ENCODE results near the gene NME7. TPM values are rescaled to one million over a fixed set of nuclear protein-coding genes. Genes with fewer than 3 reads are reported as not detected.
"Not testable (repeated sequence)": the region's sequence is repeated elsewhere in the genome, so short reads cannot be mapped to it uniquely, and the experiment has no call there.

NME7 gene
- total RNA-seq, 1 donor from 2014 or later, result 23.4 TPM

GRCh38 chr1:169364948-169365347 is 2.6 kb downstream of the NME7 start:
- DNase-seq (ENCODE audit: low spot score), result no peak
- intact Hi-C loops (cut with micrococcal nuclease), result loop anchor here (2.0 to 5.0 kb wide), 10 partner anchors 222 to 1023 kb away; partner anchors contain the start of genes F5, KIFAP3 and SCYL3
- H3K27me3 Mint-ChIP-seq (ENCODE audit: low read depth), result no peaks in the 10 kb centered on the region
- no peaks in the 10 kb centered on the region for H3K9me3 Mint-ChIP-seq
- H3K36me3 Mint-ChIP-seq (ENCODE audit: low read depth), result peaks cover 21% of the 10 kb centered on the region
- H3K4me1 Mint-ChIP-seq (ENCODE audit: low read depth), result peaks cover 33% of the 10 kb centered on the region
- H3K27ac Mint-ChIP-seq, result no peak overlapping the region
- peak overlapping the region; percentile 22 for H3K4me3 Mint-ChIP-seq (ENCODE audit: low read depth)

- Mint-ChIP-seq H3K27ac (peak overlapping the region; percentile 61), H3K27me3 (ENCODE audit: low read depth) (no peaks in the 10 kb centered on the region)
- intact Hi-C loops (cut with micrococcal nuclease), result loop anchor here (1.0 kb wide), 2 partner anchors 51 to 224 kb away; no protein-coding TSS in a partner anchor
Measured at GRCh38 chr1:169363046-169363730, 4.4 kb downstream of the NME7 start.

GRCh38 chr1:169361281-169361680 is 6.3 kb downstream of the NME7 start:
- H3K4me3 Mint-ChIP-seq (ENCODE audit: low read depth), result no peak overlapping the region
- H3K27me3 Mint-ChIP-seq (ENCODE audit: low read depth), result no peaks in the 10 kb centered on the region
- intact Hi-C loops (cut with micrococcal nuclease), result no loop called here
- DNase-seq (ENCODE audit: low spot score), result no peak
- H3K4me1 Mint-ChIP-seq (ENCODE audit: low read depth), result peaks cover 28% of the 10 kb centered on the region
- H3K27ac Mint-ChIP-seq, result no peak overlapping the region
- H3K36me3 Mint-ChIP-seq (ENCODE audit: low read depth), result peaks cover 16% of the 10 kb centered on the region
- H3K9me3 Mint-ChIP-seq, result no peaks in the 10 kb centered on the region

More at GRCh38 chr1:169363046-169363730, 4.4 kb downstream of the NME7 start:
- Mint-ChIP-seq H3K9me3 (no peaks in the 10 kb centered on the region), H3K4me3 (ENCODE audit: low read depth) (peak overlapping the region; percentile 32), H3K4me1 (ENCODE audit: low read depth) (peaks cover 28% of the 10 kb centered on the region), H3K36me3 (ENCODE audit: low read depth) (peaks cover 16% of the 10 kb centered on the region)
- peak; percentile 34 for DNase-seq (ENCODE audit: low spot score)

- H3K27ac Mint-ChIP-seq, result no peak overlapping the region
- no peak for DNase-seq (ENCODE audit: low spot score)
- no peaks in the 10 kb centered on the region for H3K27me3 Mint-ChIP-seq (ENCODE audit: low read depth)
- peaks cover 16% of the 10 kb centered on the region for H3K36me3 Mint-ChIP-seq (ENCODE audit: low read depth)
- peaks cover 31% of the 10 kb centered on the region for H3K4me1 Mint-ChIP-seq (ENCODE audit: low read depth)
- no peak overlapping the region for H3K4me3 Mint-ChIP-seq (ENCODE audit: low read depth)
- no peaks in the 10 kb centered on the region for H3K9me3 Mint-ChIP-seq
- intact Hi-C loops (cut with micrococcal nuclease), result no loop called here
Measured at GRCh38 chr1:169360415-169360814, 7.2 kb downstream of the NME7 start.

- H3K27ac Mint-ChIP-seq, result no peak overlapping the region
- DNase-seq (ENCODE audit: low spot score), result no peak
- H3K4me1 Mint-ChIP-seq (ENCODE audit: low read depth), result peaks cover 20% of the 10 kb centered on the region
- peaks cover 7% of the 10 kb centered on the region for H3K9me3 Mint-ChIP-seq
- peaks cover 16% of the 10 kb centered on the region for H3K36me3 Mint-ChIP-seq (ENCODE audit: low read depth)
- no peak overlapping the region for H3K4me3 Mint-ChIP-seq (ENCODE audit: low read depth)
- intact Hi-C loops (cut with micrococcal nuclease), result loop anchor here (5.0 kb wide), 3 partner anchors 241 to 1006 kb away; partner anchors contain the start of gene ATP1B1
- no peaks in the 10 kb centered on the region for H3K27me3 Mint-ChIP-seq (ENCODE audit: low read depth)
Measured at GRCh38 chr1:169348383-169349036, 19.1 kb downstream of the NME7 start.

- H3K27ac Mint-ChIP-seq, result no peak overlapping the region
- peaks cover 18% of the 10 kb centered on the region for H3K4me1 Mint-ChIP-seq (ENCODE audit: low read depth)
- peaks cover 9% of the 10 kb centered on the region for H3K36me3 Mint-ChIP-seq (ENCODE audit: low read depth)
- no peak overlapping the region for H3K4me3 Mint-ChIP-seq (ENCODE audit: low read depth)
- intact Hi-C loops (cut with micrococcal nuclease), result loop anchor here (5.0 kb wide), 3 partner anchors 241 to 1006 kb away; partner anchors contain the start of gene ATP1B1
- H3K9me3 Mint-ChIP-seq, result peaks cover under 1% of the 10 kb centered on the region
- no peak for DNase-seq (ENCODE audit: low spot score)
- H3K27me3 Mint-ChIP-seq (ENCODE audit: low read depth), result no peaks in the 10 kb centered on the region
Measured at GRCh38 chr1:169347688-169348382, 19.8 kb downstream of the NME7 start.

GRCh38 chr1:169346036-169346589 is 21.5 kb downstream of the NME7 start:
- Mint-ChIP-seq H3K27me3 (ENCODE audit: low read depth) (no peaks in the 10 kb centered on the region), H3K4me1 (ENCODE audit: low read depth) (peaks cover 5% of the 10 kb centered on the region), H3K36me3 (ENCODE audit: low read depth) (peaks cover under 1% of the 10 kb centered on the region), H3K9me3 (no peaks in the 10 kb centered on the region), H3K27ac (no peak overlapping the region), H3K4me3 (ENCODE audit: low read depth) (no peak overlapping the region)
- intact Hi-C loops (cut with micrococcal nuclease), result loop anchor here (5.0 kb wide), 3 partner anchors 239 to 1004 kb away; partner anchors contain the start of gene ATP1B1
- no peak for DNase-seq (ENCODE audit: low spot score)

- Mint-ChIP-seq H3K27ac (no peak overlapping the region), H3K36me3 (ENCODE audit: low read depth) (peaks cover 7% of the 10 kb centered on the region)
- intact Hi-C loops (cut with micrococcal nuclease), result loop anchor here (5.0 kb wide), 3 partner anchors 238 to 1003 kb away; partner anchors contain the start of gene ATP1B1
Measured at GRCh38 chr1:169345511-169345910, 22.1 kb downstream of the NME7 start.

GRCh38 chr1:169342096-169342495 is 25.5 kb downstream of the NME7 start:
- H3K36me3 Mint-ChIP-seq (ENCODE audit: low read depth), result peaks cover 28% of the 10 kb centered on the region
- DNase-seq (ENCODE audit: low spot score); H3K4me3 Mint-ChIP-seq (ENCODE audit: low read depth); H3K27ac Mint-ChIP-seq; H3K27me3 Mint-ChIP-seq (ENCODE audit: low read depth); intact Hi-C loops (cut with micrococcal nuclease): not testable (repeated sequence)
- H3K4me1 Mint-ChIP-seq (ENCODE audit: low read depth), result peaks cover 16% of the 10 kb centered on the region
- peaks cover 21% of the 10 kb centered on the region for H3K9me3 Mint-ChIP-seq

More at GRCh38 chr1:169345511-169345910, 22.1 kb downstream of the NME7 start:
- Mint-ChIP-seq H3K9me3 (peaks cover 6% of the 10 kb centered on the region), H3K4me3 (ENCODE audit: low read depth) (no peak overlapping the region), H3K27me3 (ENCODE audit: low read depth) (no peaks in the 10 kb centered on the region), H3K4me1 (ENCODE audit: low read depth) (peaks cover 2% of the 10 kb centered on the region)
- DNase-seq (ENCODE audit: low spot score), result no peak

GRCh38 chr1:169340882-169341281 is 26.7 kb downstream of the NME7 start:
- Mint-ChIP-seq H3K36me3 (ENCODE audit: low read depth) (peaks cover 36% of the 10 kb centered on the region), H3K27me3 (ENCODE audit: low read depth) (no peaks in the 10 kb centered on the region), H3K9me3 (peaks cover 28% of the 10 kb centered on the region), H3K27ac (no peak overlapping the region), H3K4me1 (ENCODE audit: low read depth) (peaks cover 16% of the 10 kb centered on the region), H3K4me3 (ENCODE audit: low read depth) (no peak overlapping the region)
- intact Hi-C loops (cut with micrococcal nuclease), result no loop called here
- no peak for DNase-seq (ENCODE audit: low spot score)

- DNase-seq (ENCODE audit: low spot score), result no peak
- H3K9me3 Mint-ChIP-seq, result peaks cover 35% of the 10 kb centered on the region
- peak overlapping the region; percentile 13 for H3K27ac Mint-ChIP-seq
- intact Hi-C loops (cut with micrococcal nuclease), result no loop called here
- no peaks in the 10 kb centered on the region for H3K27me3 Mint-ChIP-seq (ENCODE audit: low read depth)
- no peak overlapping the region for H3K4me3 Mint-ChIP-seq (ENCODE audit: low read depth)
- peaks cover 17% of the 10 kb centered on the region for H3K4me1 Mint-ChIP-seq (ENCODE audit: low read depth)
- peaks cover 44% of the 10 kb centered on the region for H3K36me3 Mint-ChIP-seq (ENCODE audit: low read depth)
Measured at GRCh38 chr1:169339773-169340172, 27.8 kb downstream of the NME7 start.

GRCh38 chr1:169338617-169339016 is 29.0 kb downstream of the NME7 start:
- H3K9me3 Mint-ChIP-seq, result peaks cover 41% of the 10 kb centered on the region
- intact Hi-C loops (cut with micrococcal nuclease), result no loop called here
- no peak for DNase-seq (ENCODE audit: low spot score)
- no peaks in the 10 kb centered on the region for H3K27me3 Mint-ChIP-seq (ENCODE audit: low read depth)
- H3K36me3 Mint-ChIP-seq (ENCODE audit: low read depth), result peaks cover 56% of the 10 kb centered on the region
- peaks cover 23% of the 10 kb centered on the region for H3K4me1 Mint-ChIP-seq (ENCODE audit: low read depth)
- no peak overlapping the region for H3K4me3 Mint-ChIP-seq (ENCODE audit: low read depth)
- H3K27ac Mint-ChIP-seq, result no peak overlapping the region
